Inflammatory macrophage treated with lipopolysaccharide for 1 hour (primary cell): Measurements from ENCODE around the gene HTRA1.

Experiments used
- DNase-seq, 2 donors: peaks; one replicate each; pipeline ENCODE4 v3.0.0-alpha.2; 2020 to 2022

HTRA1 gene

DNA sequence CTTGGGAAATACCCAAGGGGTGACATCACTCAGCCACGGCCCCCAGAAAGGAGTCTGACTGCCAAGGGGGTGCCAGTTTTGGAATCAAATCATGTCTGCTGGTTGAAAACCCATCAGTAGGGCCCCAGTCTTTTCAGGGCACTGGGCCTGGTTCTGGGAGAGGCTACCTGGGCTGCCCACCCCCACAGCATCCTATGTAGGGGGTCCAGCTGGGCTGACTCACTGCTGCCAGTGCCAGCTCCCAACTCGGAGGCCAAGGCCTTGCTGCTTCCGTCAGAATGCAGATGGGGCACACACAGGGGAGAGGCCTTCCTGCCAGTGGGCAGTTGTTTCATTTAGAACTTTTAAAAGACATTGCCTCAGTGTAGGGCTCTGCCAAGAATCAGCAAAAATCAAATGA, 59.7 kb downstream of the HTRA1 start:
- DNase-seq: no peak

DNA sequence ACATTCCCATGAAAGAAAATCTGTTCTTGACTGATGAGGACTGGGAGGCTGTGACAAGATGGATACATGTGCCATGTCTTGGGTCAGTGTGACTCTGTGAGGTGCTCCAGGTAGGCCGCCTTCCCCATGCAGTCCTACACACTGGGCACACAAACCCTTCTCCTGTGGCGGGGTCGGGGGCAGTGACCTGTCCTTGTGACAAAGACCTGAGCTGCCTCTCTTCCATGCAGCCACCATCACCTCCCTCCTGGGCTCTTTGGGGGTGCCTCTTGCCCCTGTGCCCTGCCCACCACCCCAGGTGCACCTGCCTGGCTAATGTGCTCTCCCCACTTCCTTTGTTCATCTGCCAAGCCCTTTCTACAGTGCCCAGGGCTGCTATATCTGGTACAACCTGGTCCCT, 63.5 kb downstream of the HTRA1 start:
- no peak for DNase-seq

DNA sequence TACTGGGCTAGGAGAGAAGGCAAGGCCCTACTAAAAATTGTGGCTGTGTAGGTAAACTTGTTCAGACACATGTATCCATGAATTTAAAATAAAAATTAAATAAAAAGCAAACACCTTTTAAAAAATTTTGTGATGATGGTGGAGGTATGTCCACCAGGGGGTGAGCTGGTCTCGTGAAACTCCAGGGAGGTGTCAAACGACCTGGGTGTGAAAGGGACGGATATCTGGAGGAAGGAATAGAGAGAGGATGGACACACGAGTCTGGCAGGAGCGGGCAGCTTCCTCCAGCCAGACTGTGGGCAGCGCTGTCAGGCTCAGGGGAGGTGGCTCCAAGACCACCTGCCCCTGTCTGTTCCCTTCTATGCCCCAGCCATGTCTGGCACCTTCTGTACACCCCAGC, 64.4 kb downstream of the HTRA1 start:
- no peak for DNase-seq

GRCh38 chr10:122526892-122527291, 65.5 kb downstream of the HTRA1 start:
- DNase-seq: no peak

DNA sequence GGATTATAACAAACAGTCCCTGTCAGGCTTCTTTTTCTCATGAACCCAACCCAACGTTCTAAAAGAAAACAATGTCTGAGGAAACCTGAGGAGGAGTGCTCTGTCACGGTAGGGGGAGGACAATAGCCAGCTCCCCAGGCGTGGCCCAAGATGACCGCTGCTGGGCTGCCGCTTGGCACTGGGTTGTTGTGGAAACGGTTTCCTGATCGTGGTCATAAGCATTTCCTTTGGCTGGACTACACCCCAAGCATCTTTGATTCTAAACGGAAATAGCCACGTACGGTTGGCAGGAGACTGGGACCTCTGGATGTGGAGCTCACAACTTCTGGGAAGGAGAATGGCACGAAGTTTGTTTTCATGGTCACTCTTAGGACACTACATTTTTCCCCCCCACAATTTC, 68.8 kb downstream of the HTRA1 start:
- DNase-seq: no peak

DNA sequence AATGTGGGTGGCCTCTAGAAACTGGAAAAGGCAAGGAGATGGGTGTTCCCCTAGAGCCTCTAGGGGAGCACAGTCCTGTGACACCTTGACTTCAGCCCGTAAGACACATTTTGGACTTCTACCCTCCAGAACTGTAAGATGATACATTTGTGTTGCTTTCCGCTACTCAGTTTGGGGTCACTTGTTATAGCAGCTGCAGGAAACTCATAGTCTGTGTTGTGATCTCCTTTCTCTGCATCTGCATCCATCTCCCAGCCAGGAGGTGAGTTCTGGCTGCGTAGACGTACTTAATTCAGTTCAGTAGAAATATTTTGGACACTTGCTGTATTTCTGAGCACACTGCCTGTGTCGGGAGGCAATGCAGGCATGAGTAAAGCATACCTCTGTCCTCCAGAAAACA, 69.9 kb downstream of the HTRA1 start:
- DNase-seq: no peak

- DNase-seq: no peak
Observed at GRCh38 chr10:122531939-122532338, 70.6 kb downstream of the HTRA1 start.

GRCh38 chr10:122532601-122533296, 71.4 kb downstream of the HTRA1 start:
- DNase-seq: no peak

- DNase-seq: no peak
Observed at GRCh38 chr10:122537545-122537944, 76.2 kb downstream of the HTRA1 start.

DNA sequence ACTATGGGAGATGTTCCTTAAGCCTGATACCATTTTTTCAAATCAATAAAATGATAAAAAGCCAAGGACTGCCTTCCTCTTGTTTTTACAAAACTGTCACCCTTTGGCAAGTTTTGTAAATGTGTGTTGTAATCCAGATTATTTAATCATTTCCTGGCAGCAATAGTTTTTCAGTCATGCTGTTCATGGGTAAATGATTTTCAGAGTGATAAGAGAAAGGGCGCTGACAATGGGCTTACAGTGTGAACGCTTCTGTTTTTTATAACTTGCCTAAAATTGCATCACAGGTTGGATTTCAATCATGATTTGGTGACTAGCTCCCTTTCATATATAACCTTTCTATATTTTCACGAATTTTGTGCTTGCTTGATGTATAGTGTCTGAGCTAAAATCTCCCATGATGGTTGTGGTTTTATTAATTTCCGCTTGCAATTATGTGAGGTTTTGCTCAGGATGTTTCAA, 80.2 kb downstream of the HTRA1 start:
- peak; percentile 12 to 14 for DNase-seq

DNA sequence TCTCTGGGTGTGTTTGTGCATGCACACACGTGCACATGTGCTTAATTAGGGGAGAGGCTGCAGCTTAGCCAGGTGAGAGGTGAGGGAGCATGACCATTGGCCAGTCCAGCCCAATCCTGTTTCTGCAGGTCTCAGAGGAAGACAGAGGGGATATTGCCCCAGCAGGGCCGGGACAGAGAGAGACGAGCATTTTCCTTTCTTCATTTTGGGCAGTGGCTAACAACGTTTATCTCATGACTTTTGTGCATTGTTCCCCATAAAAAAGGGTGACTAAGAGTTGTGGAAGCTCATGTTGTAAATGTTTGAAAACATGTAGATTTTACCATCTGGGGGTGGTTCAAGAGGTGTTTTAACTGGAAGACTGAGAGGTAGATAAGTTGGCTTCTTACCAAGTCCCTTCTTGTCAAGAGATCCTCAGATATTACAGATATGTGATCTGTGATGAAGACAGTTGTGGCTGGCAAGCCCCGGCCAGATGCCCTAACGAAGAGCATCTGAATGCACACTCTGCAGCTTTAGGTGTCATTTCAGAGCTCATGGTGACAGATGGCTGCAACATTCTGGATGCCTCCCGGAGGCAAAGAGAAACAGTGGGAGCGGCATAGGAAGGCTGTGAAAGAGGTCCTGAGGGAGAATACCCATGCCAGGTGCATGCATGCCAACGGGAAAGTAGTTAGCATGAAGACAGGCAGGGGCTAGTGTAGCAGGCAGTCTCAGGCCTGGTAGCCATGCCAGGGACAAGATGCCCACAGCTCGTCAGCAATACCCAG, 82.5 kb downstream of the HTRA1 start:
- no peak for DNase-seq

- peak in 1 of 2 donors; percentile 9 for DNase-seq
Observed at GRCh38 chr10:122544493-122544892, 83.1 kb downstream of the HTRA1 start.

DNA sequence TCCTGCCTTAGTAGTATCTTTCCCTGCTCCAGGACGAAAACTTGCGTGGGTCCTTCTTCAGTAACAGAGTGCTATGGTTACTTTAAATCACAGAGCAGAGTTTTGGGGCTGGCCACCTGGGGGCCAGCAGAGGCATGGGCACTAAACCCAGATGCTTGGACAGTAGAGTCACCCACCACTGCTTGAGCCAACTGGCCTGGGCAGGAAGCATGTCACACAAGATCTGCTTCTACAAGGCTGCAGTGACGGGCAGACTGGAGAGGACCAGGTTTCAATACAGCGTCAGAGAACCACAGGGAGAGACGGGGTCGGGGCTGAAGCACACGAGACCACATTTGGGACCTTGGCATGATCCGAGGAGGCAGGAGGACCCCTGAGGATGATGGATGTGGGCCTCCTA, 84.9 kb downstream of the HTRA1 start:
- DNase-seq: no peak

- no peak for DNase-seq
Observed at GRCh38 chr10:122548407-122549085, 87.2 kb downstream of the HTRA1 start.

DNA sequence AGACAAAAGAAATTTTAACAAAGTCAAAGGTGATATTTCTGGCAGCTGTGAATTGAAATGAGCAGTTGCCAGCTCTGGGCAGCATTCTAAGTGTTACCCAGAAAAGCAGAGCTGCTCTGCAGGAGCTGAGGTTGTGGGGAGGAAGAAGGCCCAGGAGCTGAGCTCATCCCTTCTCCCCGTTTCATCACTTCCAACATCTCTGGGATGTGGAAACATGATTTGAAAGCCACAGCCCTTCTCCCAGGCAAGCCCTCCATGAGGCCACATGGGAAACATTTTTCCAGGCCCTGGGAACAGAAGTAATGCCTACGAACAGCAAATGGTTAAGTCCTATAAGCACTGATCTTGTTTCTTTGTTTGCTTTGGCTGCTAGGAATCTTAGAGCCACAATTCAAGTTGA, 88.3 kb downstream of the HTRA1 start:
- no peak for DNase-seq

DNA sequence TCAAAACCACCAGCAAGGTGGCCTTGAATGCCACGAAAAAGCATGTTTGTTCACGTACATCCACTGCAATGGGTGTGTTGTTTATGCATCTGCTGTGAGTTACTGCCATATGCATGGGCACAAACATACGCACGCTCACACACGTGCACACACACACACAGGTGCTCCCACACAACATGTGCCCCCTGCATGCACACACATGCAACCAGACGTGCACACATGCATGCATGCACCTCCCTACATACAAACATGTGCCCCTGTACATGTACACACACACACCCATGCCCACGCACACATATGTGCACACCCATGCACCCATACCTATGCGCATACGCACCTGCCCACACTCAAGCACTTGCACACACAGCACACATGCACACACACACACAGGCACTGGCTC, 89.1 kb downstream of the HTRA1 start:
- no peak for DNase-seq

GRCh38 chr10:122550983-122551382, 89.6 kb downstream of the HTRA1 start:
- no peak for DNase-seq

DNA sequence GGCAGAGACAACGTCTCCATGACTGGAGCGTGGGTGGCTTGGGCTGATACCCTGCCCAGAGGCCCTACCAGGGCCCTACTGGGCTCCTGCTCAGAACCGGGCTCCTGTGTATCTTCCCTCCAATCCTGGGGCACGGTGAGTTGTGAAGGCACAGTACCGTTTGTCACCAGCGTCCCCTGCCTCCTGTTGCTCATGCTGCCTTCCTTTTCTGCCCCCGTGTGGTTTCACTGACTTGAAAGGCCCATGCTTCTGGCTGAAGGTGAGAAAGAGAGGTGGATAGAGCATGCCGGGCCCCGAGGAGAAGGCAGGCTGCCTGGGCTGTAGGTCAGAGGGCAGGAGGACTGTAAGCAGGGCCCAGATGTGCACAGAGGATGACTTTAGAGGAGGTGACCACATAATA, 90.1 kb downstream of the HTRA1 start:
- no peak for DNase-seq

DNA sequence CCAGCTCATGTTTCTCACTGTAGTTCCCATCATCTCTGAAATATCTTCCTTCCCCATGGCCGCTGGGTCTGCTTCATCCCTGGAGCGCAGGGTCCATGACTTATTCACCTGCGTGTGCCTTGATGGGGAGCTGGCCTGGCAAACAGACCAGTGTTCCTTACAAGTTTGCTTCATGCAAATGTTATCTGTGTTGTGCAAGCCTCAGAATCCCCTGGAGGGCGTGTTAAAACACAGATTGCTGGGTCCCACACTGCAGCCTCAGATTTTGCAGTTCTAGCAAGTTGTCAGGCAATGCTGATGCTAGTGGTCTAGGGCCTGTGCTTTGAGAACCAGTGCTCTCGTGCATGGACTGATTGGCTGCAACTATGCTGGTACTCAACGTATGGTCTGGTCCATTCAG, 92.0 kb downstream of the HTRA1 start:
- no peak for DNase-seq

DNA sequence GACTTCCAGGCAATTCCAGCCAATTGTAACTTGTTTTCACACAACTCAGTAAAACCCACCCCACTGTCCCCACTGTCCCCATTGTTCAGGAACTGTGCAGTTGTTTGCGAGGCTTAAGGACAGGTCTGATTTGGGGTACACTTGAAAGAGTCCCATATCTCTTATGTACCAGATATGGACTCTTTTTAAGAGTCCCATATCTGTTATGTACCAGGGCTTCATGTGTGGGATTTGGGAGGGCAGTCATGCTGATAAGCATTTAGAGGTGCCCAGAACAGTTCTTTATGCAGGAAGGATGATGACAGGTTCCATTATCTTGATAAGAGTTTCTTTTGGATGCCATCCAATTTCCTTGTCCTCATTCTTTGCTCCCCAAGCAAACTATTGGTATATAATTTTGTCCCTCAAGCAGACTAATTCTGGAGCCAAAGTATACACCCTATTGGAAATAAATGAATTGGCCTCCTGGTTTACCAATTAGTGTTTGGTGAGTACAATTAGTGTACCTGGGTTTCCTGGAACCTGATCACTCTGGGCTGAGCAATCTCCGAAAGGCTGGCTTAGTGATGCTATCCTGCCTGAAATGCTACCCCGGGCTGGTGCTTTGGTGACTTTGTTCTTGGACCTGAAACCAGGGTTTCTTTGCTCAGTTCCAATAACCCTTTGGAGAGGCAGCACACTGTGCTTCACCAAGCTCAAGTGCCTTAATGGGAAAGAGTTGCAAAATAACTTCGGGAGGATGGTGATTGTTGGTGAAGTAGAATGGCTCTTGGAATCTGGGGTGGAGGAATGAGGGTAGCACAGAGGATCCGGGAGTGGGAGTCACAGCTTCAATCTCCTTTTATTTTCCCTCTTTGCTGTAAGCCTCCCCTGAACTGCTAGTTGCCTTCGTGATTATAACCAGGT, 93.0 kb downstream of the HTRA1 start:
- DNase-seq: no peak

DNA sequence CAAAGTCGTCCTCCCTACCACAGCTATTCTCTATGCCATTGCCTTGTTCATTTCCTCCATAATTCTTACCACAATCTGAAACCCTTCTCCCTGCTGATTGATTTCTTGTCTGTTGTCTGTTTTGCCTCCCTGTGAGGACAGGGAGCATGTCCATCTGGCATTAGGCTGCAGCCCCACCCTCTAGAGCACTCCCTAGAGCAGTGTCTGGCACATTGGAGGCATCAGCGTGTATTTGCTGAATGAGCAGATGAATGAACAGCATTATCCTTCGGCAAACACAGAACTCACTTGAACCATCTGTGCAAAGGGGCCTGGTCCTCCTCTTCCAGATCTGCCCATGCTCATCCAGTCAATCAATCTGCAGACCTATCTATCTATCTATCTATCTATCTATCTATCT, 94.1 kb downstream of the HTRA1 start:
- DNase-seq: no peak

DNA sequence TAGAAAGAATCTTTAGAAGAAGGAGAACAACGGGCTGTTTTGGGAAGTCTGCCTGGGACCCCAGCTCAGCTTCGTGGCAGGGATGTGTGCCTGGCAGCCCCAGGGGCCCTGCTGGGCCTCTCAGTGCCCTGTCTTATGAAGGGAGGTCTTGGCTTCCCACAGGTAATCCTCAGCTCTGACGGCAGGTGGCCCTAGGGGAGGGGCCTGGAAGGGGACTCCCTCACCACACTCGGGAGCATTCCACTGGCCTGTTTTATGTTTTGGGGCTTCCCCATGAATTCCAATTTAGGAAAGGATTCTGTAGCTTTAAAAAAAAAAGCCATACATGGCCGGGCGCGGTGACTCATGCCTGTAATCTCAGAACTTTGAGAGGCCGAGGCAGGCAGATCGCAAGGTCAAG, 96.2 kb downstream of the HTRA1 start:
- DNase-seq: no peak

DNA sequence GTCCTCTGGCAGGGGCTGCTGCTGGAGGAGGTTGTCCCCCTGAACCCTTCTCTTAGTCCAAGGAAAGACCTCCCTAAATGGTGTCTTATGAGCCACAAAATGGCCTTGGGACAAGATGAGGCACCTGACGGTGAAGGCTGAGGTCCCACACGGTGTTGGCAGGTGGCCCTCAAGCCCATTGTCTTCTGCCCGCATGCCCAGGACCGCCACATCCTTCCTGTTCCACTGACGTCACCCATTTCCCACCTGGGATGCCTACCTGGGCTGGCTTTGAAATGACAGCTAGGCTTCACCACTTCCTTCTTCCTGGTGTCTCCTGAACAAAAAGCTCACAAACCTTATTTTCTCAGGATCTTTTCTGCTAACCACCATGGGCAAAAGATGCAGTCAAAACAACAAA, 97.1 kb downstream of the HTRA1 start:
- no peak for DNase-seq
